GM12878 (cell line): ENCODE results near the gene OPN5. TPM values are rescaled to one million over a fixed set of nuclear protein-coding genes. Genes with fewer than 3 reads are reported as not detected.

Experiments
- ASH2L ChIP-seq: fragments of 300-600, 200-600 bp; sonication (generic); IDR thresholded peaks from 2 replicates; pipeline ENCODE4 v1.6.1; 2017; ENCODE audit warnings: low read depth, mild to moderate bottlenecking, borderline replicate concordance
- BHLHE40 ChIP-seq, 2 experiments: fragments of 450-650 bp in 1 of 2; IDR thresholded peaks; 2 replicates each; pipeline ENCODE4 v1.6.1; 2011 to 2017; ENCODE audit warnings: low read depth in 2 of 2, borderline replicate concordance in 1 of 2, improper control_type of control experiment in 1 of 2, low read length in 1 of 2, mild to moderate bottlenecking in 1 of 2
- CHD1 ChIP-seq: IDR thresholded peaks from 2 replicates; pipeline ENCODE4 v1.6.1; 2012; ENCODE audit warnings: low read depth, low read length, improper control_type of control experiment
- CHD2 ChIP-seq: IDR thresholded peaks from 2 replicates; pipeline ENCODE4 v1.6.1; 2011; ENCODE audit warnings: low read depth, low read length, improper control_type of control experiment, borderline replicate concordance
- CHD4 ChIP-seq: fragments of 200-600 bp; sonication (generic); IDR thresholded peaks from 2 replicates; pipeline ENCODE4 v1.6.1; 2016; ENCODE audit warnings: mild to moderate bottlenecking
- HDAC2 ChIP-seq: fragments of 200-600 bp; sonication (generic); IDR thresholded peaks from 2 replicates; pipeline ENCODE4 v1.6.1; 2017
- IRF4 ChIP-seq: IDR thresholded peaks from 2 replicates; pipeline ENCODE4 v1.6.1; 2011; ENCODE audit warnings: low read depth, low read length
- KDM1A ChIP-seq: fragments of 200-600 bp; sonication (generic); IDR thresholded peaks from 2 replicates; pipeline ENCODE4 v1.6.1; 2016; ENCODE audit warnings: borderline replicate concordance
- MEF2A ChIP-seq: IDR thresholded peaks from 2 replicates; pipeline ENCODE4 v1.6.1; 2011; ENCODE audit warnings: low read depth, mild to moderate bottlenecking, low read length, moderate library complexity; ENCODE audit not compliant: insufficient read depth
- NFIC ChIP-seq: IDR thresholded peaks from 2 replicates; pipeline ENCODE4 v1.6.1; 2012; ENCODE audit warnings: low read depth, mild to moderate bottlenecking, inconsistent platforms, low read length, moderate library complexity
- RBBP5 ChIP-seq: fragments of 200-600 bp; sonication (generic); conservative IDR thresholded peaks from 2 replicates; pipeline ENCODE4 v1.6.1; 2016
- RELA ChIP-seq: fragments of 450-650 bp; IDR thresholded peaks from 2 replicates; pipeline ENCODE4 v1.8.0; 2014; ENCODE audit warnings: borderline replicate concordance; ENCODE audit not compliant: partially characterized antibody
- RUNX3 ChIP-seq: IDR thresholded peaks from 2 replicates; pipeline ENCODE4 v1.6.1; 2012; ENCODE audit warnings: low read length, inconsistent platforms
- SIX5 ChIP-seq: IDR thresholded peaks from 2 replicates; pipeline ENCODE4 v1.6.1; 2011; ENCODE audit warnings: mild to moderate bottlenecking, low read depth, low read length, moderate library complexity; ENCODE audit not compliant: severe bottlenecking
- SMAD1 ChIP-seq: fragments of 450-650 bp; IDR thresholded peaks from 2 replicates; pipeline ENCODE4 v1.6.1; 2018; ENCODE audit warnings: mild to moderate bottlenecking, low read depth; ENCODE audit not compliant: partially characterized antibody
- SREBF2 ChIP-seq: IDR thresholded peaks from 2 replicates; pipeline ENCODE4 v1.6.1; 2012; ENCODE audit warnings: mild to moderate bottlenecking, low read length
- SUZ12 ChIP-seq: fragments of 200-600 bp; sonication (generic); IDR thresholded peaks from one replicate; pipeline ENCODE4 v1.6.1; 2018; ENCODE audit warnings: antibody characterized with exemption, mild to moderate bottlenecking; ENCODE audit not compliant: unreplicated experiment
- TARDBP ChIP-seq: IDR thresholded peaks from 2 replicates; pipeline ENCODE4 v1.6.1; 2016; ENCODE audit warnings: borderline replicate concordance
- TCF3 ChIP-seq: IDR thresholded peaks from 2 replicates; pipeline ENCODE4 v1.6.1; 2012; ENCODE audit warnings: low read depth, mild to moderate bottlenecking, low read length, borderline replicate concordance; ENCODE audit not compliant: insufficient read depth
- ZNF217 ChIP-seq: fragments of 450-650 bp; IDR thresholded peaks from 2 replicates; pipeline ENCODE4 v1.6.1; 2017; ENCODE audit warnings: antibody characterized with exemption, mild to moderate bottlenecking
- ZNF274 ChIP-seq: IDR thresholded peaks from one replicate; pipeline ENCODE4 v1.8.0; 2011; ENCODE audit not compliant: insufficient read length, insufficient read depth
- ZNF384 ChIP-seq: IDR thresholded peaks from 2 replicates; pipeline ENCODE4 v1.6.1; 2012; ENCODE audit warnings: low read depth, mild to moderate bottlenecking, low read length, improper control_type of control experiment, borderline replicate concordance
- polyA plus RNA-seq, 11 experiments: library from polyadenylated mRNA; depleted of rRNA in 4 of 11; unstranded in 6 of 11; stranded (reverse) in 5 of 11; fragments of >200 nt; fragmentation: Nextera tagmentation in 4 of 11; fragmentation: Illumina TruSeq in 1 of 11; extraction: Ambion mirVana in 4 of 11; extraction: Trizol in 1 of 11; gene quantifications; 1 replicate in 1 of 11; 2 replicates in 10 of 11; pipeline versions ENCODE4 v1.2.1 to v1.2.3, GENCODE V29; 2011 to 2016; ENCODE audit warnings: inconsistent platforms in 2 of 11, missing spikeins in 2 of 11, low read depth in 1 of 11
- total RNA-seq, 4 experiments: library from RNA; depleted of rRNA in 3 of 4; stranded (reverse); fragments of >200 nt in 3 of 4; fragmentation: Illumina TruSeq in 1 of 4; extraction: Trizol in 1 of 4; gene quantifications; 2 replicates each; pipeline versions ENCODE4 v1.2.1 to v1.2.3, GENCODE V29; 2013 to 2021
- TF ChIP-seq, protein P1 (sequence below): fragments of 450-650 bp; conservative IDR thresholded peaks from 2 replicates; pipeline ENCODE4 v1.6.1; 2017; ENCODE audit warnings: mild to moderate bottlenecking, moderate library complexity
- TF ChIP-seq, protein P2 (sequence below): fragments of 150-350 bp; IDR thresholded peaks from 2 replicates; pipeline ENCODE4 v1.6.1; 2014; ENCODE audit warnings: mild to moderate bottlenecking, low read depth, low read length
- TF ChIP-seq, protein P3 (sequence below): IDR thresholded peaks from 2 replicates; pipeline ENCODE4 v1.6.1; 2011; ENCODE audit warnings: low read depth, low read length, improper control_type of control experiment, borderline replicate concordance
- TF ChIP-seq, protein P4 (sequence below): fragments of 450-650 bp; IDR thresholded peaks from 2 replicates; pipeline ENCODE4 v1.6.1; 2018; ENCODE audit warnings: mild to moderate bottlenecking, low read depth, moderate library complexity; ENCODE audit not compliant: partially characterized antibody

OPN5 gene
- total and polyA plus RNA-seq, 10 of the 15 experiments (the other 5 are each of a cell fraction or from before 2014, with no cell fraction given): not detected

DNA sequence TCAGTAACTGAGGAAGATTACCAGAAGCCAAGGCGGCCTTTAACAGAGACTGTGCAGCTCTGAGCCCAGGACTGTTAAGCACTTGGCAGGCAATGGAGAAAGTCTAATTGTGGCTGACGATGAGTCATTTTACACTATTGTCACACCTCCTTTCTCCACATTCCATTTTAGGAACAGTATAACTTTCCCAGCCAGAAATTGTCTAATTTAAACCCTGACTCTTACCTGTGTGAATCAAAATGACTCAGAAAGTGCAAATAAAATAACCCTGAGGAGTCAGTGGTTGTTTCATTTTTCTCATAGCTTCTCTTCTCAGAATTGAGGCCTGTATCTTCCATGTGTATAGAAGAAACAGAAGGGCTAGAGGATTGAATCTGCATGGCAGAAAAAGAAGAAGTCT, 40.0 kb upstream of the OPN5 start (continued):
- TF ChIP-seq, protein P1, sequence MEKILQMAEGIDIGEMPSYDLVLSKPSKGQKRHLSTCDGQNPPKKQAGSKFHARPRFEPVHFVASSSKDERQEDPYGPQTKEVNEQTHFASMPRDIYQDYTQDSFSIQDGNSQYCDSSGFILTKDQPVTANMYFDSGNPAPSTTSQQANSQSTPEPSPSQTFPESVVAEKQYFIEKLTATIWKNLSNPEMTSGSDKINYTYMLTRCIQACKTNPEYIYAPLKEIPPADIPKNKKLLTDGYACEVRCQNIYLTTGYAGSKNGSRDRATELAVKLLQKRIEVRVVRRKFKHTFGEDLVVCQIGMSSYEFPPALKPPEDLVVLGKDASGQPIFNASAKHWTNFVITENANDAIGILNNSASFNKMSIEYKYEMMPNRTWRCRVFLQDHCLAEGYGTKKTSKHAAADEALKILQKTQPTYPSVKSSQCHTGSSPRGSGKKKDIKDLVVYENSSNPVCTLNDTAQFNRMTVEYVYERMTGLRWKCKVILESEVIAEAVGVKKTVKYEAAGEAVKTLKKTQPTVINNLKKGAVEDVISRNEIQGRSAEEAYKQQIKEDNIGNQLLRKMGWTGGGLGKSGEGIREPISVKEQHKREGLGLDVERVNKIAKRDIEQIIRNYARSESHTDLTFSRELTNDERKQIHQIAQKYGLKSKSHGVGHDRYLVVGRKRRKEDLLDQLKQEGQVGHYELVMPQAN: no peak
- 0 out of 4 replicates have a peak, but pooled peaks of 1 of the 2 experiments have one; percentile 26 for TF ChIP-seq BHLHE40 (IDR thresholded peaks at IDR 0.05; ENCODE audit: borderline replicate concordance in 1 of 2, low read depth in 2 of 2, low read length in 1 of 2)
- TF ChIP-seq CHD2: no peak
- TF ChIP-seq SREBF2: no peak
- no peak for TF ChIP-seq ASH2L
- TF ChIP-seq TARDBP: no peak
- peak; percentile 89 for TF ChIP-seq RUNX3
- no peak for TF ChIP-seq KDM1A
- no peak for TF ChIP-seq SMAD1
- TF ChIP-seq CHD4: no peak
- TF ChIP-seq, protein P2, sequence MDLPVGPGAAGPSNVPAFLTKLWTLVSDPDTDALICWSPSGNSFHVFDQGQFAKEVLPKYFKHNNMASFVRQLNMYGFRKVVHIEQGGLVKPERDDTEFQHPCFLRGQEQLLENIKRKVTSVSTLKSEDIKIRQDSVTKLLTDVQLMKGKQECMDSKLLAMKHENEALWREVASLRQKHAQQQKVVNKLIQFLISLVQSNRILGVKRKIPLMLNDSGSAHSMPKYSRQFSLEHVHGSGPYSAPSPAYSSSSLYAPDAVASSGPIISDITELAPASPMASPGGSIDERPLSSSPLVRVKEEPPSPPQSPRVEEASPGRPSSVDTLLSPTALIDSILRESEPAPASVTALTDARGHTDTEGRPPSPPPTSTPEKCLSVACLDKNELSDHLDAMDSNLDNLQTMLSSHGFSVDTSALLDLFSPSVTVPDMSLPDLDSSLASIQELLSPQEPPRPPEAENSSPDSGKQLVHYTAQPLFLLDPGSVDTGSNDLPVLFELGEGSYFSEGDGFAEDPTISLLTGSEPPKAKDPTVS: no peak
- no peak for TF ChIP-seq ZNF274
- no peak for TF ChIP-seq CHD1
- TF ChIP-seq ZNF384: no peak
- peak; percentile 58; the same call in 1 of the 2 replicates for TF ChIP-seq IRF4
- TF ChIP-seq SIX5: no peak
- TF ChIP-seq NFIC: peak; percentile 94
- TF ChIP-seq MEF2A: peak; percentile 97
- no peak for TF ChIP-seq SUZ12
- TF ChIP-seq, protein P3, sequence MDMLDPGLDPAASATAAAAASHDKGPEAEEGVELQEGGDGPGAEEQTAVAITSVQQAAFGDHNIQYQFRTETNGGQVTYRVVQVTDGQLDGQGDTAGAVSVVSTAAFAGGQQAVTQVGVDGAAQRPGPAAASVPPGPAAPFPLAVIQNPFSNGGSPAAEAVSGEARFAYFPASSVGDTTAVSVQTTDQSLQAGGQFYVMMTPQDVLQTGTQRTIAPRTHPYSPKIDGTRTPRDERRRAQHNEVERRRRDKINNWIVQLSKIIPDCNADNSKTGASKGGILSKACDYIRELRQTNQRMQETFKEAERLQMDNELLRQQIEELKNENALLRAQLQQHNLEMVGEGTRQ: no peak
- no peak for TF ChIP-seq RELA
- no peak for TF ChIP-seq RBBP5
- TF ChIP-seq ZNF217: peak; percentile 95
- no peak for TF ChIP-seq HDAC2
- TF ChIP-seq TCF3: no peak
- TF ChIP-seq, protein P4, sequence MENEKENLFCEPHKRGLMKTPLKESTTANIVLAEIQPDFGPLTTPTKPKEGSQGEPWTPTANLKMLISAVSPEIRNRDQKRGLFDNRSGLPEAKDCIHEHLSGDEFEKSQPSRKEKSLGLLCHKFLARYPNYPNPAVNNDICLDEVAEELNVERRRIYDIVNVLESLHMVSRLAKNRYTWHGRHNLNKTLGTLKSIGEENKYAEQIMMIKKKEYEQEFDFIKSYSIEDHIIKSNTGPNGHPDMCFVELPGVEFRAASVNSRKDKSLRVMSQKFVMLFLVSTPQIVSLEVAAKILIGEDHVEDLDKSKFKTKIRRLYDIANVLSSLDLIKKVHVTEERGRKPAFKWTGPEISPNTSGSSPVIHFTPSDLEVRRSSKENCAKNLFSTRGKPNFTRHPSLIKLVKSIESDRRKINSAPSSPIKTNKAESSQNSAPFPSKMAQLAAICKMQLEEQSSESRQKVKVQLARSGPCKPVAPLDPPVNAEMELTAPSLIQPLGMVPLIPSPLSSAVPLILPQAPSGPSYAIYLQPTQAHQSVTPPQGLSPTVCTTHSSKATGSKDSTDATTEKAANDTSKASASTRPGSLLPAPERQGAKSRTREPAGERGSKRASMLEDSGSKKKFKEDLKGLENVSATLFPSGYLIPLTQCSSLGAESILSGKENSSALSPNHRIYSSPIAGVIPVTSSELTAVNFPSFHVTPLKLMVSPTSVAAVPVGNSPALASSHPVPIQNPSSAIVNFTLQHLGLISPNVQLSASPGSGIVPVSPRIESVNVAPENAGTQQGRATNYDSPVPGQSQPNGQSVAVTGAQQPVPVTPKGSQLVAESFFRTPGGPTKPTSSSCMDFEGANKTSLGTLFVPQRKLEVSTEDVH: no peak
